ENCODE data around the gene INPP4A.

INPP4A gene

DNA sequence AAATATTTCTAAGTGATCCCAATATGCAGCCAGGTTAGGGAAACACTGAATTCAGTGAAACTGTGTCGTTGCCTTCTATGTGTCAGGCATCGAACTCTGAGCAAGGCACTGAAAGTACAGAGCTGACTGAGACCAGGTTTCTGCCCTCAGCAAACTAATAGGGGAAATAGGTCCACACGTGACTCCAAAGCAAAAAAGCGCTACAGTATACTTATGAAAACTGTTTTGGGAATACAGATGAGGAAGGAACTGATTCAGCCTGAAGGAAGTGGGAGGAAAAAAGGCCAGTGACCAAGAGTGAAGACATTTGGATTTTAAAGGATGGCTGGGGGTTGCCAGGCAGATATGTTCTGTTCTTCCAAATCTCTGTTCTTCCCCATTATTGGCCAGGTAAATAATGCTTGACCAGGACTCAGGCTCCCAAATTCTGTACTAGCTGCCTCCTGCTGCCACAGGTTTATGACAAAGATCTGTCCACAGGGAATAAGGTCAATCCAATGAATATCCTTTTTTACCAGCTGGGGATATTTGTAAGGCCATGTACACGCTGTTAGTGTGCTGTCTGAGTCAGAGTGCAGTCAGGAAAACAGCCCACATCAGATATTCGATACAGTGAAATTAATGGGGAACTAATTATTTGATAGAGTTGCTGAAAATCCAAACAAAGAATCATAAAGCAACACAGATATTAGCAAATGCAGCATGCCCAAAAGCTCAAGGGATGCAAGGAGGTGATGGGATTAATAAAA, 24.5 kb upstream of the INPP4A start:
- ATAC-seq: no peak
- TF ChIP-seq ARNTL (CRISPR knock-in tag; IDR thresholded peaks at IDR 0.05; ENCODE audit: borderline replicate concordance, low read depth) (no peak), ZFP30 (CRISPR knock-in tag; IDR thresholded peaks at IDR 0.05) (no peak), ZNF565 (CRISPR knock-in tag; conservative IDR thresholded peaks at IDR 0.05; ENCODE audit: low read depth) (no peak), SNAI2 (CRISPR knock-in tag; IDR thresholded peaks at IDR 0.05) (no peak), ZNF8 (CRISPR knock-in tag; IDR thresholded peaks at IDR 0.05) (no peak), BACH2 (CRISPR knock-in tag; IDR thresholded peaks at IDR 0.05; ENCODE audit: borderline replicate concordance) (no peak), ZNF70 (CRISPR knock-in tag; IDR thresholded peaks at IDR 0.05) (no peak), ZC3H10 (CRISPR knock-in tag; IDR thresholded peaks at IDR 0.05) (no peak)
- TF ChIP-seq, protein P1, sequence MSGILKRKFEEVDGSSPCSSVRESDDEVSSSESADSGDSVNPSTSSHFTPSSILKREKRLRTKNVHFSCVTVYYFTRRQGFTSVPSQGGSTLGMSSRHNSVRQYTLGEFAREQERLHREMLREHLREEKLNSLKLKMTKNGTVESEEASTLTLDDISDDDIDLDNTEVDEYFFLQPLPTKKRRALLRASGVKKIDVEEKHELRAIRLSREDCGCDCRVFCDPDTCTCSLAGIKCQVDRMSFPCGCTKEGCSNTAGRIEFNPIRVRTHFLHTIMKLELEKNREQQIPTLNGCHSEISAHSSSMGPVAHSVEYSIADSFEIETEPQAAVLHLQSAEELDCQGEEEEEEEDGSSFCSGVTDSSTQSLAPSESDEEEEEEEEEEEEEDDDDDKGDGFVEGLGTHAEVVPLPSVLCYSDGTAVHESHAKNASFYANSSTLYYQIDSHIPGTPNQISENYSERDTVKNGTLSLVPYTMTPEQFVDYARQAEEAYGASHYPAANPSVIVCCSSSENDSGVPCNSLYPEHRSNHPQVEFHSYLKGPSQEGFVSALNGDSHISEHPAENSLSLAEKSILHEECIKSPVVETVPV (CRISPR knock-in tag; IDR thresholded peaks at IDR 0.05): no peak
- TF ChIP-seq, protein P2, sequence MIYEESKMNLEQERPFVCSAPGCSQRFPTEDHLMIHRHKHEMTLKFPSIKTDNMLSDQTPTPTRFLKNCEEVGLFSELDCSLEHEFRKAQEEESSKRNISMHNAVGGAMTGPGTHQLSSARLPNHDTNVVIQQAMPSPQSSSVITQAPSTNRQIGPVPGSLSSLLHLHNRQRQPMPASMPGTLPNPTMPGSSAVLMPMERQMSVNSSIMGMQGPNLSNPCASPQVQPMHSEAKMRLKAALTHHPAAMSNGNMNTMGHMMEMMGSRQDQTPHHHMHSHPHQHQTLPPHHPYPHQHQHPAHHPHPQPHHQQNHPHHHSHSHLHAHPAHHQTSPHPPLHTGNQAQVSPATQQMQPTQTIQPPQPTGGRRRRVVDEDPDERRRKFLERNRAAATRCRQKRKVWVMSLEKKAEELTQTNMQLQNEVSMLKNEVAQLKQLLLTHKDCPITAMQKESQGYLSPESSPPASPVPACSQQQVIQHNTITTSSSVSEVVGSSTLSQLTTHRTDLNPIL (CRISPR knock-in tag; IDR thresholded peaks at IDR 0.05; ENCODE audit: low read depth): no peak
- TF ChIP-seq, protein P3, sequence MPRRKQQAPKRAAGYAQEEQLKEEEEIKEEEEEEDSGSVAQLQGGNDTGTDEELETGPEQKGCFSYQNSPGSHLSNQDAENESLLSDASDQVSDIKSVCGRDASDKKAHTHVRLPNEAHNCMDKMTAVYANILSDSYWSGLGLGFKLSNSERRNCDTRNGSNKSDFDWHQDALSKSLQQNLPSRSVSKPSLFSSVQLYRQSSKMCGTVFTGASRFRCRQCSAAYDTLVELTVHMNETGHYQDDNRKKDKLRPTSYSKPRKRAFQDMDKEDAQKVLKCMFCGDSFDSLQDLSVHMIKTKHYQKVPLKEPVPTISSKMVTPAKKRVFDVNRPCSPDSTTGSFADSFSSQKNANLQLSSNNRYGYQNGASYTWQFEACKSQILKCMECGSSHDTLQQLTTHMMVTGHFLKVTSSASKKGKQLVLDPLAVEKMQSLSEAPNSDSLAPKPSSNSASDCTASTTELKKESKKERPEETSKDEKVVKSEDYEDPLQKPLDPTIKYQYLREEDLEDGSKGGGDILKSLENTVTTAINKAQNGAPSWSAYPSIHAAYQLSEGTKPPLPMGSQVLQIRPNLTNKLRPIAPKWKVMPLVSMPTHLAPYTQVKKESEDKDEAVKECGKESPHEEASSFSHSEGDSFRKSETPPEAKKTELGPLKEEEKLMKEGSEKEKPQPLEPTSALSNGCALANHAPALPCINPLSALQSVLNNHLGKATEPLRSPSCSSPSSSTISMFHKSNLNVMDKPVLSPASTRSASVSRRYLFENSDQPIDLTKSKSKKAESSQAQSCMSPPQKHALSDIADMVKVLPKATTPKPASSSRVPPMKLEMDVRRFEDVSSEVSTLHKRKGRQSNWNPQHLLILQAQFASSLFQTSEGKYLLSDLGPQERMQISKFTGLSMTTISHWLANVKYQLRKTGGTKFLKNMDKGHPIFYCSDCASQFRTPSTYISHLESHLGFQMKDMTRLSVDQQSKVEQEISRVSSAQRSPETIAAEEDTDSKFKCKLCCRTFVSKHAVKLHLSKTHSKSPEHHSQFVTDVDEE (CRISPR knock-in tag; IDR thresholded peaks at IDR 0.05): no peak
- TF ChIP-seq, protein P4, sequence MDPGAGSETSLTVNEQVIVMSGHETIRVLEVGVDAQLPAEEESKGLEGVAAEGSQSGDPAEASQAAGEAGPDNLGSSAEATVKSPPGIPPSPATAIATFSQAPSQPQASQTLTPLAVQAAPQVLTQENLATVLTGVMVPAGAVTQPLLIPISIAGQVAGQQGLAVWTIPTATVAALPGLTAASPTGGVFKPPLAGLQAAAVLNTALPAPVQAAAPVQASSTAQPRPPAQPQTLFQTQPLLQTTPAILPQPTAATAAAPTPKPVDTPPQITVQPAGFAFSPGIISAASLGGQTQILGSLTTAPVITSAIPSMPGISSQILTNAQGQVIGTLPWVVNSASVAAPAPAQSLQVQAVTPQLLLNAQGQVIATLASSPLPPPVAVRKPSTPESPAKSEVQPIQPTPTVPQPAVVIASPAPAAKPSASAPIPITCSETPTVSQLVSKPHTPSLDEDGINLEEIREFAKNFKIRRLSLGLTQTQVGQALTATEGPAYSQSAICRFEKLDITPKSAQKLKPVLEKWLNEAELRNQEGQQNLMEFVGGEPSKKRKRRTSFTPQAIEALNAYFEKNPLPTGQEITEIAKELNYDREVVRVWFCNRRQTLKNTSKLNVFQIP (CRISPR knock-in tag; IDR thresholded peaks at IDR 0.05; ENCODE audit: borderline replicate concordance, low read depth): no peak

DNA sequence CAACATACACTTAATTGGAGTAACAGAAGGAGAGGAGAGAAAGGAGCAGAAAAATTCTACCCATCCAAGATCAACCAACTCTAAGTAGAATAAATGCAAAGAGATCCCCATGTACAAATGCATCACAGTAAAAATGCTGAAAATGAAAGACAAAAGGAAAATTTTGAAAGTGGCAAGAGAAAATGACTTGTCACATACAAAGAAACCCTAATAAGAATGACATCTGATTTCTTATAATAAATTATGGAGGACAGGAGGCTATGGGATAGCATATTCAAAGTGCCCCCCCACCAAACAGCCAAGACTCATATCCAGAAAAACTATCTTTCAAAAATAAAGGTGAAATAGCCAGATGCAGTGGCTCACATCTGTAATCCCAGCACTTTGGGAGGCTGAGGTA, 22.2 kb upstream of the INPP4A start:
- TF ChIP-seq TCF4 (CRISPR knock-in tag; IDR thresholded peaks at IDR 0.05; ENCODE audit: borderline replicate concordance): no peak
- no peak for TF ChIP-seq ZFP30 (CRISPR knock-in tag; IDR thresholded peaks at IDR 0.05)
- no peak for TF ChIP-seq ESRRG (CRISPR knock-in tag; IDR thresholded peaks at IDR 0.05)
- TF ChIP-seq ZNF8 (CRISPR knock-in tag; IDR thresholded peaks at IDR 0.05): no peak
- no peak for TF ChIP-seq ARNTL (CRISPR knock-in tag; IDR thresholded peaks at IDR 0.05; ENCODE audit: borderline replicate concordance, low read depth)
- no peak for TF ChIP-seq ZFP3 (CRISPR knock-in tag; IDR thresholded peaks at IDR 0.05)
- no peak for TF ChIP-seq BACH2 (CRISPR knock-in tag; IDR thresholded peaks at IDR 0.05; ENCODE audit: borderline replicate concordance)
- TF ChIP-seq ZNF70 (CRISPR knock-in tag; IDR thresholded peaks at IDR 0.05): no peak
- no peak for TF ChIP-seq ISL1 (CRISPR knock-in tag; IDR thresholded peaks at IDR 0.05)
- no peak for TF ChIP-seq OSR1 (CRISPR knock-in tag; IDR thresholded peaks at IDR 0.05)
- no peak for TF ChIP-seq CSDC2 (CRISPR knock-in tag; IDR thresholded peaks at IDR 0.05)
- TF ChIP-seq PPARA (CRISPR knock-in tag; IDR thresholded peaks at IDR 0.05; ENCODE audit: borderline replicate concordance): no peak
- no peak for TF ChIP-seq SNAI2 (CRISPR knock-in tag; IDR thresholded peaks at IDR 0.05)
- TF ChIP-seq, protein P5, sequence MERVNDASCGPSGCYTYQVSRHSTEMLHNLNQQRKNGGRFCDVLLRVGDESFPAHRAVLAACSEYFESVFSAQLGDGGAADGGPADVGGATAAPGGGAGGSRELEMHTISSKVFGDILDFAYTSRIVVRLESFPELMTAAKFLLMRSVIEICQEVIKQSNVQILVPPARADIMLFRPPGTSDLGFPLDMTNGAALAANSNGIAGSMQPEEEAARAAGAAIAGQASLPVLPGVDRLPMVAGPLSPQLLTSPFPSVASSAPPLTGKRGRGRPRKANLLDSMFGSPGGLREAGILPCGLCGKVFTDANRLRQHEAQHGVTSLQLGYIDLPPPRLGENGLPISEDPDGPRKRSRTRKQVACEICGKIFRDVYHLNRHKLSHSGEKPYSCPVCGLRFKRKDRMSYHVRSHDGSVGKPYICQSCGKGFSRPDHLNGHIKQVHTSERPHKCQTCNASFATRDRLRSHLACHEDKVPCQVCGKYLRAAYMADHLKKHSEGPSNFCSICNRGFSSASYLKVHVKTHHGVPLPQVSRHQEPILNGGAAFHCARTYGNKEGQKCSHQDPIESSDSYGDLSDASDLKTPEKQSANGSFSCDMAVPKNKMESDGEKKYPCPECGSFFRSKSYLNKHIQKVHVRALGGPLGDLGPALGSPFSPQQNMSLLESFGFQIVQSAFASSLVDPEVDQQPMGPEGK (CRISPR knock-in tag; IDR thresholded peaks at IDR 0.05; ENCODE audit: borderline replicate concordance): no peak
- ATAC-seq: no peak

DNA sequence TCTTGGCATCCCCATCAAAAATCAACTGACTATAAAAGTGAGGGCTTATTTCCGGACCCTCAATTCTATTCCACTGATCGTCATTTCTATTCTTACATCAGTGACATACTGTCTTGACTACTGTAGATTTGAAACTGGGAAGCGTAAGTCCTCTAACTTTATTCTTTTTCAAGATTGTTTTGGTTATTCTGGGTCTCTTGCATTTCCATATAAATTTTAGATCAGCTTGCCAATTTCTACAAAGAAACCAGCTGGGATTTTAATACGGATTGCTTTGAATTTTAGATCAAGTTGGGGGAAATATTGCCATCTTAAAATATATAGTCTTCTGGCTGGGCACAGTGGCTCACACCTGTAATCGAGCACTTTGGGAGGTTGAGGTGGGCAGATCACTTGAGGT, 17.9 kb upstream of the INPP4A start:
- TF ChIP-seq ZC3H10 (CRISPR knock-in tag; IDR thresholded peaks at IDR 0.05): no peak
- TF ChIP-seq, protein P2 (CRISPR knock-in tag; IDR thresholded peaks at IDR 0.05; ENCODE audit: low read depth): no peak
- no peak for TF ChIP-seq TOX (CRISPR knock-in tag; IDR thresholded peaks at IDR 0.05; ENCODE audit: borderline replicate concordance)
- TF ChIP-seq ZNF8 (CRISPR knock-in tag; IDR thresholded peaks at IDR 0.05): no peak
- TF ChIP-seq, protein P1 (CRISPR knock-in tag; IDR thresholded peaks at IDR 0.05): no peak
- no peak for TF ChIP-seq PPARA (CRISPR knock-in tag; IDR thresholded peaks at IDR 0.05; ENCODE audit: borderline replicate concordance)
- TF ChIP-seq RARB (CRISPR knock-in tag; IDR thresholded peaks at IDR 0.05): no peak
- TF ChIP-seq ESRRG (CRISPR knock-in tag; IDR thresholded peaks at IDR 0.05): no peak
- no peak for ATAC-seq

Measured in SK-N-SH treated with all-trans-retinoic acid at 6 μM for 48 hours (cell line).